HEK293T (cell line): Measurements from ENCODE around the gene POFUT2.

Experiments
- CTCF ChIA-PET: fragments of 350-600 bp; formaldehyde crosslinking; extraction: SDS; loops from one replicate; lab custom pipeline; 2021; ENCODE audit warnings: antibody characterized with exemption, inconsistent platforms; lab: Yijun Ruan, JAX
- POLR2A ChIA-PET: fragments of 350-600 bp; formaldehyde crosslinking; extraction: SDS; loops from one replicate; lab custom pipeline; 2020; ENCODE audit warnings: antibody characterized with exemption, inconsistent platforms; lab: Yijun Ruan, JAX
- DNase-seq: peaks from one replicate; pipeline ENCODE4 v3.0.0; 2012; ENCODE audit warnings: mixed read lengths; ENCODE audit errors: extremely low spot score
- ARNT ChIP-seq: fragments of 450-650 bp; IDR thresholded peaks from 2 replicates; pipeline ENCODE4 v1.6.1; 2017; ENCODE audit warnings: mild to moderate bottlenecking
- BHLHE40 ChIP-seq: fragments of 450-650 bp; IDR thresholded peaks from 2 replicates; pipeline ENCODE4 v1.6.1; 2016; ENCODE audit warnings: mild to moderate bottlenecking, moderate library complexity, borderline replicate concordance
- CTBP1 ChIP-seq: fragments of 450-650 bp; IDR thresholded peaks from 2 replicates; pipeline ENCODE4 v1.6.1; 2016; ENCODE audit warnings: borderline replicate concordance
- ELF4 ChIP-seq: fragments of 450-650 bp; IDR thresholded peaks from 2 replicates; pipeline ENCODE4 v1.6.1; 2017; ENCODE audit warnings: antibody characterized with exemption
- FOXA1 ChIP-seq: fragments of 450-650 bp; IDR thresholded peaks from 2 replicates; pipeline ENCODE4 v1.6.1; 2016; ENCODE audit warnings: mild to moderate bottlenecking
- FOXK2 ChIP-seq: fragments of 450-650 bp; IDR thresholded peaks from 2 replicates; pipeline ENCODE4 v1.6.1; 2016; ENCODE audit warnings: mild to moderate bottlenecking
- FOXM1 ChIP-seq: fragments of 450-650 bp; IDR thresholded peaks from 2 replicates; pipeline ENCODE4 v1.6.1; 2017; ENCODE audit warnings: mild to moderate bottlenecking, borderline replicate concordance
- HDGF ChIP-seq: fragments of 450-650 bp; IDR thresholded peaks from 2 replicates; pipeline ENCODE4 v1.6.1; 2017; ENCODE audit warnings: antibody characterized with exemption, borderline replicate concordance
- L3MBTL2 ChIP-seq: fragments of 450-650 bp; conservative IDR thresholded peaks from 2 replicates; pipeline ENCODE4 v1.6.1; 2016; ENCODE audit warnings: mild to moderate bottlenecking
- LEF1 ChIP-seq: fragments of 450-650 bp; IDR thresholded peaks from 2 replicates; pipeline ENCODE4 v1.6.1; 2017; ENCODE audit warnings: mild to moderate bottlenecking, borderline replicate concordance
- NFRKB ChIP-seq: fragments of 450-650 bp; IDR thresholded peaks from 2 replicates; pipeline ENCODE4 v1.6.1; 2016; ENCODE audit warnings: mild to moderate bottlenecking, moderate library complexity
- PKNOX1 ChIP-seq: fragments of 450-650 bp; IDR thresholded peaks from 2 replicates; pipeline ENCODE4 v1.6.1; 2016
- SP1 ChIP-seq: fragments of 450-650 bp; IDR thresholded peaks from 2 replicates; pipeline ENCODE4 v1.6.1; 2017
- SUZ12 ChIP-seq: fragments of 450-650 bp; IDR thresholded peaks from 2 replicates; pipeline ENCODE4 v1.6.1; 2016; ENCODE audit warnings: mild to moderate bottlenecking
- TARDBP ChIP-seq: fragments of 450-650 bp; IDR thresholded peaks from 2 replicates; pipeline ENCODE4 v1.6.1; 2016
- ZNF384 ChIP-seq: fragments of 450-650 bp; IDR thresholded peaks from 2 replicates; pipeline ENCODE4 v1.6.1; 2016

Gene POFUT2

GRCh38 chr21:45246386-45247320, 41.0 kb downstream of the POFUT2 start:
- POLR2A ChIA-PET = no interaction called here
- no peak for TF ChIP-seq ZNF384
- no peak for TF ChIP-seq FOXM1
- no peak for TF ChIP-seq SUZ12
- no peak for TF ChIP-seq ARNT
- no peak for TF ChIP-seq HDGF
- TF ChIP-seq BHLHE40 = no peak
- TF ChIP-seq L3MBTL2 = no peak
- no peak for TF ChIP-seq NFRKB
- no peak for TF ChIP-seq LEF1
- no peak for TF ChIP-seq FOXK2
- TF ChIP-seq FOXA1 = no peak
- CTCF ChIA-PET = no interaction called here
- no peak for DNase-seq

GRCh38 chr21:45244799-45245340, 42.8 kb downstream of the POFUT2 start:
- DNase-seq = no peak
- CTCF ChIA-PET = no interaction called here
- POLR2A ChIA-PET = no interaction called here
- TF ChIP-seq L3MBTL2 (no peak), ARNT (no peak), FOXA1 (no peak), CTBP1 (no peak), NFRKB (no peak), SUZ12 (no peak), SP1 (no peak), PKNOX1 (no peak)

- TF ChIP-seq ELF4 (no peak), SUZ12 (no peak), FOXA1 (no peak), HDGF (no peak), CTBP1 (no peak), FOXK2 (no peak), ARNT (no peak), ZNF384 (no peak), LEF1 (no peak), SP1 (no peak), TARDBP (no peak), PKNOX1 (no peak), FOXM1 (no peak), L3MBTL2 (no peak), BHLHE40 (no peak), NFRKB (no peak)
- ChIA-PET POLR2A (no interaction called here), CTCF (no interaction called here)
- DNase-seq = no peak
These were observed 44.1 kb downstream of the POFUT2 start for GRCh38 chr21:45243603-45244002.

- DNase-seq = no peak
- ChIA-PET CTCF (no interaction called here), POLR2A (no interaction called here)
- no peak for TF ChIP-seq ZNF384
- no peak for TF ChIP-seq FOXM1
- TF ChIP-seq FOXA1 = no peak
- TF ChIP-seq FOXK2 = no peak
- no peak for TF ChIP-seq NFRKB
- no peak for TF ChIP-seq L3MBTL2
- TF ChIP-seq SP1 = no peak
- TF ChIP-seq SUZ12 = no peak
- no peak for TF ChIP-seq ARNT
- TF ChIP-seq CTBP1 = no peak
- TF ChIP-seq ELF4 = no peak
- no peak for TF ChIP-seq LEF1
- TF ChIP-seq PKNOX1 = no peak
- TF ChIP-seq BHLHE40 = no peak
- TF ChIP-seq HDGF = no peak
These were observed 46.3 kb downstream of the POFUT2 start for GRCh38 chr21:45241357-45241756.

GRCh38 chr21:45237401-45237800, 50.3 kb downstream of the POFUT2 start:
- CTCF ChIA-PET = no interaction called here
- TF ChIP-seq ELF4 (no peak), FOXK2 (no peak), TARDBP (no peak), CTBP1 (no peak), ZNF384 (no peak), FOXM1 (no peak), ARNT (no peak), PKNOX1 (no peak), LEF1 (no peak), FOXA1 (no peak), HDGF (no peak), SP1 (no peak), L3MBTL2 (no peak), BHLHE40 (no peak), SUZ12 (no peak), NFRKB (no peak)
- DNase-seq = no peak
- POLR2A ChIA-PET = no interaction called here
